Stimulated activated CD8-positive, alpha-beta memory T cell treated with anti-CD3 and anti-CD28 coated beads, Interleukin-15, amount 100 ng/mL, for 48 hours (primary cell): ENCODE results near the gene UVRAG.

Source experiments
- DNase-seq, 2 donors: peaks; one replicate each; pipeline ENCODE4 v3.0.0-alpha.2; 2020; ENCODE audit warnings: low read depth in 2 of 2

Gene UVRAG

DNA sequence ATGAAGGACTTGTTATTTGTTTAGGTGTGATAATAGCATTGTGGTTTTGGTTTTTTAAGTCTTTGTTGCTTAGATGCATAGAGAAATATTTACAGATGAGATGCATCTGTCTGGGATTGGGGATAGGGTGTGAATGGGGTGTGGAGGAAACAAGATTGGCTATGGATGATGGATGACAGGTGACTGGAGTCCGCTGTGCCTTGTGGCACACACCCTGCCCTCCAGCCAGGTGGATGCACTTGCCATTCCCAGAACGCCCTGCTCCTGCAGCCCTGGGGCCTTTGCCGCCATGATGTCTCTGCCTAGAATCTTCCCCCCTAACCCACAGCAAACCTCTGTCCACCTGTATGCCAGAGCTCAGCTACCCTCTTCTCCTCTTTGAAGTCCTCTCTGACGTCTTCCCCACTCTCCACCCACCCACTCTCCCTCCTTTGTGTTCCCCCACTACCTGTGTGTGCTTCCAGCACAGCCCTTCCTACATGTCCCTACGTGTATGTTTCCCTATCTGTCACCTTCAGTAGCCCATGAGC, 336.6 kb downstream of the UVRAG start:
- no peak for DNase-seq

DNA sequence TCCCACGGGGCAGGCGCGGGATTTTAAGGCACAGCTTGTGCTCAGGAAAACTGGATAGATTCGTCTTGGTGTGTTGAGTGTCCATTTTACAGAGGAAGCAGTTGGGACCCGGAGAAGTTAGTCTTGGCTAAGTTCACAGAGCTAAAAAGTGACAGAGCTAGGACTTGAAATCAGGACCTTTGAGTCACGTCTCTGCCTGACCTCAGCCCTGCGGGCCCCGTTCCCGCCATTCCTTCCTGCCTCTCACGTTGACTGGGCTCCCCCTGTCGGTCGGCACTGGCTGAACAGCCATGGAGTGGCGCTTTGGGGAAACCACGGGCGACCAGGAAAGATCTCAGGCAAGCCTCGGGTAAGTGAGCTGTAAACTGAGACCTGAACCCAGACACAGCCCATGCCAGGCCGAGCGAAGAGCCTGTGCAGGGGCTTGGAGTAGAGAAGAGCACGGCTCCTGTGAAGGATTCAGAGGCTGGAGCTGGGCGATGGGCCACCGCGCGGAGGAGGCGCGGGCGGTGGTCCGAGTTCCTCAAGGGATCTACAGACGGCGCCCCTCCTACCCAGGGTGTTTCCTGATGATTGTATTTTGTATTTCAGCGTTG, 337.2 kb downstream of the UVRAG start:
- DNase-seq = peak; percentile 79 to 82

DNA sequence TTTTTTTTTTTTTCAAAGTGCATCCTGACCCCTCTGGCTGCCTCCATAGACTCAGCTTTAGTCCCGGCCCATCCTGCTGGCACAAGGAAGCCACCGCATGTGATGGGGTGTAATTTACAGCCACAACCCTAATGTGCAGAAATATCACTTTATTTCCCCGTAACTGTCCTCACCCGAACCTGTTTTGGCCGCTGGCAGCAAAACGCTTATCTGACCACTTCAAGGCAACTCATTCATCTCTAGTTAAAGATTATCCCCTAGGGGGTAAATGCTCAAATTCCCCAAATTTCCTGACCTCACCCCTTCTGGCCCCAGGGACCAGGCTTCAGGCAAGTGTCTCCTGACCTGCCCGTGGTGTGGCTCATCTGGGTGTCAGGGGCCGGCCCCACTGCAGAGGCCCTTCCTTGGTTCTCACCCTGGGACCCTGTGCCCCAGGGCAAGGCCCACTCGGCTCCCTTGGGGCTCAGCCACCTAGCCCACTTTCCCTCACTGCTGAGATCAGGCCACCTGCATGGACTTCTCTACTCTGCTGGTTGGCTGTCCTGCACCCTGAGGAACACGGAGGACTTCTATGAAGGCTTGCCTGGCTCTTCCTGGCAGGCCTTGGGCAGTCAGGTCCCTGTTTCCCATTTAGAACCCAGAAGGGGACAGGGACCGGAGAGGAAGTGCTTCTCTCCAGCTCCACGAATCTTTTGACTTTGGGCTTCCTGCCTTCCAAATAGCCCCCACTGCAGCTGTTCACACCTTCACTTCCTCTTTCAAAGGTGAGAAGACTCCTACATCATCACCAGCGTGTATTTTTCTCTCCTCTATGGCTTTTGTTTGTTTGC, 337.9 kb downstream of the UVRAG start:
- no peak for DNase-seq

DNA sequence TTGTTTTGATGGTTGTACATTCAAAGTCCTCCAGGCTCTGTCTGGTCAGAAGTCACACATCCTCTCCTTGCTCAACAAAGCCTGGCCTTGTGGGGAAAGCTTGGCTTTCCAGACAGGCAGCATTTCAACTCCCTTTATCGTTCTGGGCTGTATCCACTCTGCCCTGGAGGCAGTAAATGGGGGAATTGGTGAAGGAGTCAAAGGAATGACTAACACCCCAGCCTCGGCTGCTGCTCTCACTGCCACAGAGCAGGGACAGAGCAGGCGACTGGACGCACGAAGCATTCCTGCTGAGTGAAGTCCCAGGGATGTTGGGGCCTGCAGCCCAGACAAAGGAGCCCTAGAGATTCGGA, 338.5 kb downstream of the UVRAG start:
- DNase-seq = no peak

DNA sequence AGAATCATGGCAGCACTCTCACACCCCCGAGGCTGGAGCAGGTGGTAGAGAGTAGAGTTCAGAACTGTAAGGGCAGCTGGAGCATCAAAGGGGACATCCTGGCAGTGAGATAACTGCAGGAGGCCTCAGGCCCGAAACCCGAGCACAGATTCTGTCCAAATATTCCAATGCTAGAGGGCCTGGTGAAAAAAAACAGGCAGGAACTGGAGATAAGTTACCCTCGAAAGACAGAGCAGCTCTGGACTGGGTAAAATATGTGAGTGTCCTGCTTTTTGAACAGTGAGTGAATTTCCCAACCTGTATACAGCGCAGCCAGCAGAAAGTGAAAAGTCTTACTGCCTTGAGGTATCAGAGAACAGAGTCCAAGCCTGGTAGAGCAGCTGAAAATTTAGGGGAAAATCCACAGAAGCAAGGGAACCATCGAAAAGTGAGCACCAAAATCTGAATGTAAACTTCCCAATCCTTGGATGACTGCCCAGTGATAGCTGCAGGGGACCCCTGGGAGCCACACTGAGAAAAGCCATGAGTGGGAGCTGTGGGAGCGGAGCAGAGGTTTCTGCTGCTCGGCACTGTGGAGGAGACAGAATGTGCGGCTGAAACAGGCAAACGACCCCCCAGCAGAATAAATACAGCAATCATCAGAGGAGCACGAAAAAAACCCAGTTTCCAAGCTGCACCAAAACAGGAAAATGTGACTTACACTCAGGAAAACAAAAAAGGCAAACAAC, 340.7 kb downstream of the UVRAG start:
- DNase-seq = no peak

DNA sequence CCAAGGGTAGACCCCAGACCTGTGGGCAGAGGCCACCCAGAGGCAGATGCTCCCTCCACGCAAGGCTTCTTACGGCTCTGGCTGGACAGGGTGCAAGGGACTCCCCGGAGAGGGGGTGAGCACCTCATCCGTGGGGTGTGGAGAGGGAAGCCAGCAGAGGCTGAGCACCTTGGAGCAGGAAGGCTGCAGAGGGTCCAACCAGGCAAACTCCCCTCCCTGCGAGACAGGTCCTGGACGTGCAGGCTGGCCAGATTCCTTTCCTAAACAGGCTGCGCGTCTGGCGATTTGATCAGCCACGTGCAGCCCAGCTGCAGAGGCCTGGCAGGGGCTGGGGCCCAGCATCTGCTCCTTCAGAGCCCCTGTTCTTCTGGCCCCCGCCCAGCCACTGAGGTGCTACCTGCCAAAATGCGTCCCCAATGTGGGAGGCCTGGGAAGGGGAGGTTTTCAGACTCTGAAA, 342.0 kb downstream of the UVRAG start:
- DNase-seq = no peak

DNA sequence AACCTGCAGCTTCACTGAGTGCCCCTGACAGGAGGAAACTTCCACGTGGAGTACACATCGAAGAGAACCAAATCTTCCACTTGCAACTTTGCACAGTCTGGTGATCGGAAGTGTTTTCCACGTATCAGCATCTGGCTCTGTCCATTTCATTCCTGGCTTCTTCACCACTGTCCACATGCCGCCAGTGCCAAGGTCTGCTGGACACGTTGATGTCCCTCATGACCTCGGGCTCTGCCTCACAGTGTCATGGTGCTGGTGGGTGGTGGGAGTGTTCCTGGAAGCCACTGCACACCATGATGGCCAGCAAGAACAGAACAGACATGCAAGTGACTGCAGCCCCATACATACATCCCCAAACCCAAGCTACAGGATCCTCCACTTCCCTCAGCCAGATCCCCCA, 342.9 kb downstream of the UVRAG start:
- no peak for DNase-seq

DNA sequence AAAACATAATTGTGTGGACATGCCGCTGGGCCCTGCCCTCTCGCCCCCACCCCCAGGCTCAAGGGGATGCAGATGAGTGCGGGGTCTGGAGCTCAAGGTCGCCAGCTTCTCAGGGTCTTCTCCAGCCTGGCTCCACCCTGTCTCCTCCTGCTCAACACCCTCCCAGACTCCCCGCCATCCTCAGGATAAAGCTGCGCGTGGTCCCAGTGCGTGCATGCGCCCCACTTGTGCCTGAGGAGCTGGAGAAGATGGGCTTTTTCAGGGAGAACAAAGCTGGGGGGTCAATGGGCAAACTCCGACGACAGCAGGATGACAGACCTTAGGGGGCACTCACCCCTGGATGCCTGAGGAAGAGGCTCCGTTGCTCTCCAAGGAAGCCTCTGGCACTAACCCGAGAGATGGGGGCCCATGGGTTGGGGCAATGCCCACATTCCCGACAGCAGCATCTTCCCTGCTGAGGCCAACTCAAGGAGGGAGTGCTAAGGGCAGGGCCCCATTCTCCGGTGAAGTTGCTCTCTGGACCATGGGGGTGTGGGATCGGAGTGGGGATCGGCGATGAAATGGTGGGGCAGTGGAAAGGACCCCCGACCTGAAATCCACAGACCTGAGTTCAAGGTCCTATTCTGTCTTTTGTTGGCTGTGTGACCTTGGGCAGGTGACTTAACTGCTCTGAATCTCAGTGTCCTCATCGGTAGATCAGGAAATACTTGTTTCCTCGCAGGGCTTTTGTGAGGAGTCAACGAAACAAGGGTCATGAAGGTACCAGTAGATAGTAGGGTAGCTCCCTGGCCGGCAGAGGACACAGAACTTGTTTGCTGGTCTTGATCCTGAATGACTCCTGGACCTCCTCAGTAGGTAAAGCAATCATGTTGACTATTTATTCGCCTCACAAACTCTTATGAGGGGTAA, 343.6 kb downstream of the UVRAG start:
- no peak for DNase-seq

DNA sequence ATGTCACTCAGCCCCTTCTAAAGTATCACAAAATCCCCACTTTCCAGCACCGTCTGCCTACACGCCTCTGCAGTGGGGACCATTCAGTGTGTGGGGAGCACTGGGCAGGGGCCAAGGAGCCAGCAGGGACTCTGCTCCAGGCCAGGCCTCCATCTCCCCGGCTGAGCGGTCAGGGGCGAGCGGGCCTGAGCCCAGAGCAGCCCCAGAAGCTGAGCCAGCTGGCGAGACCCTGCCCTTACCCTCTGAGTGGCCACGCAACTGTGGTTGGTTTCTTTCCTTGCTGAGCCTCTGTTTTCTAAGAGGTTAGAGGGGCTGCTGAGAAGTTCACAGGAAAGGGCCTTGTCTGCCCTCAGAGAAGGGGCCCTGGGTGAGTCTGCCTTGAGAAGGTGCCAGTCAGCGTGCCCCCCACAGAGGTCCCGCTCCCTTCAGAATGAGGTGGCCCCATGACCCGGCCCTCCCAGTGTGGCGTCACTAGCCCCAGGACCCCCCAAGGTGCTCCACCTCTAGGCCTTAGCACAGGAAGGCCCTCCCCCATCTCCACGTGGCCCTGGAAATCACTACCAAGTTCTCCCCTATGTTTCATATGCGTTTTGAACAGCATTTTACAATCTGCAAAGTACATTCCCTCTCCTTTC, 344.4 kb downstream of the UVRAG start:
- no peak for DNase-seq

DNA sequence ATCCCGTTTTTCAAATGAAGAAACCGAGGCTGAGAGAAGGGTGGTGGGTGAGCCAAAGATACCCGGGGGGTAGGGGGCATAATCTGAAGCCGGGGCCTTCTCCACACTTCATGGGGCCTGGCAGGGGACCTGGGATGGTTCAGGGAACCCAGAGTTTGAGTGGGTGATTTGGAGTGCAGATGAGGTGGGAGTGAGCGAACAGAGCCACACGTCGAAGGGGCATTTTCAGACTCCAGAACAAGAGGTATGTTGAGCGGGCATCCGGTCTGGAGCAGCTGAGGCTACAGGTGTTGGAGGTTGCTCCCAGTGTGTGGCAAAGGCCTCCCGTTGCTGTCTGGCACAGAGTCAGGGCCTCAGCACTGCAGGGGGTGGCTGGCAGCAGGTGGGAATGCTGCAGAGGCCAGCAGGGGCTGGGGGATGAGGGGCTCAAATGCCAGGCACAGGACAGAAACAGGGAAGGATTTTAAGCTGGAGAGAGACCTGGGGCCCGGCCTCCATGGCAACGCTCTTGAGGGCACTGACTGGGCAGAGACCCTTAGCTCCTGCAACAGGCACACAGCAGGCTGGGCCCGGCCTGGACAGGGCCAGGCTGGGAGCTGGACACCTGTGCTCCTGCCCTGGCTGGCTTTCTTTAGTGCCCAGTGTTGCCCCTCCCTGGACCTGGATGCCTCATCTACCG, 345.1 kb downstream of the UVRAG start:
- DNase-seq = no peak

DNA sequence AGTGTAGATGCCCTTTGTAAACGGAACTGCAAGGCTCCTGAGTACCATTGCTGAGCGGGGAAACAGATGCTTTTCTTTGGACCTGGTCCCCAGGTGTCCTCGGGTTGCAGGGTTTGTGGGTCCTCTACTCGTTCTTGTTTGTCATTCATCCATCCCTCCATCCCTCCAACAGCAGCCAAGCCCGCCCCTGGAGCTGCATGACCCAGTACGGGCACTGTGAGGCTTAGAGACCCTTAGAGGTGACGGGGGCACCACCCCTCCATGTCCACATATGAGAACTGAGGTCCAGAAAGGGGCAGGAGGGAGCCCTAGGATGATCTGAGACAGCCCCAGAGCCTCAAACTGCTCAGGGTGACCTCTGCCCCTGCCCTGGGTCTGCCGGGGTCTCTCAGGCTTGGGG, 345.8 kb downstream of the UVRAG start:
- no peak for DNase-seq

DNA sequence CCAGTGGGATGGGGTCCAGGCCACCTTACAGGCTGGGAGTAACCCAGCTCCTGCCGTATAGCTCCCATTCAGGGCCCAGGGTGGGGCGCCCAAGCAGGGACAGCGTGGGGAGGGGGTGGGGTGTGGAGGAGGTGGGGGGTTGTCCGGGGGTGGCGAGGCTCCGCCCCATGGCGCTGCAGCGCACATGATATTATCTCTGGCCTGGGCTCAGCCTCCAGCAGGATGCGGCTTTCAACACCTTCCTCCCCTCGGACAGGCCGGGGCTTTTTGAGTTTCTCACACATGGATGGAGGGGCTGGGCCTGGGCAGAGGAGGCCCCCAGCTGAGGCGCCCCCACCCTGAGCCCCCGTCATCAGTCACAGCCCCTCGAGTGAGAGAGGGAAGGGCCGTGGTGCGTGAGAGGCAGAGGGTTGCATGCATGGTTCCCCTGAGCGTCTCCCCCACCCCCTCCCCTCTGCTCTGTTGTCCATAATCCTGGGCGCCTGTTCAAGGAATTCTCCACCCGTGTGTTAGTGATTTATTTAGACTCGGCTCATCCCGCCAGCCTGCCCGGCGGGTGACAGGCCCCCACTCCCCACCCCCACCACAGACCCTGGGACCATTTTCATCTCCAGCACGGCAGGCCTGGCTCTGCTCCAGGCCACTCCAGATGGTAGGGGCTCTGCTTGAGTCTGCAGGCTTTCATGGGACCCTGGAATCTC, 346.4 kb downstream of the UVRAG start:
- no peak for DNase-seq

DNA sequence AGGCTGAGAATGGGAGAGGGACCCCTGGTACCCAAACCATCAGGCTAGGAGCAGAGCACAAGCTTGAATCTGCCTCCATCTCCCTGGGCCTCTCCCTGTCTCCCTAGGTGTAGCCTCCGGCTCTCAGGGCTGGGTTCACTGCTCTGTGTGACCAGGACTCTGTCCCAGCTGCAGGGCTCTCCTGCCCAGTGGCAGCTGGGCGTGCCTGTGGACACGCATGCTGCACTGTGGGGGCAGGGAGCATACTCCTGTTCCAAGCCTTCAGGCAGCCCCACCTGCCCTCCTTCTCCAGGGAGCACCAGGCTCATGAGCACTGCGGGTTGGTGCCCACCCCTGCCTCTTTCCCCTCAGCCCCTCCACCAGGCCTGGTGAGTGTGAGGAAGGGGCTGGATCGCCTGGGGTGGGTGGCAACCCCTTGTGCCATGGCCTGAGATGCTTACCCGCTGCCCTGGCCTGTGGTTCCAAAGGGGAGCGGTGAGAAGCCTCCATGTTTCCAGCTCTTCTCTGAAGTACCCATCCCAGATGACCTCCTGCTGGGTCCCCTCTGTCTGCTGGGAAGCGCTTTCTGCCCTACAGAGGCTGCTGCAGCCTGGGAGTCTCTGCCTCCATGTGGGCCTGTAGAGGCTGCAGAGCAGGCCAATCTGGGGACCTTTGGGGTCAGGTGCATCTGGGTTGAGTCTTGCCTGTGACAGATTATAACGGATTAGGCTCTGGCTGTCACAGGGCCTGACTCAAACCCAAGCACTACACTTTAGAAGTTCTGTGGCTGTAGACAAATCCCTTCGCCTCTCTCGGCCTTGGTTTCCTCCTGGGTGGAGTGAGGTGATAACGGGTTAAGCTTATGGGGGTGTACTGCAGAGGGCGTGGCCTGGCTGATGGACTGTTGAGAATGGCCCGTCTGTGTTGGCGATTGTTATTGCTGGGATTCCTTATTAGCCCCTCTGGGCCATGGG, 347.6 kb downstream of the UVRAG start:
- DNase-seq = no peak

DNA sequence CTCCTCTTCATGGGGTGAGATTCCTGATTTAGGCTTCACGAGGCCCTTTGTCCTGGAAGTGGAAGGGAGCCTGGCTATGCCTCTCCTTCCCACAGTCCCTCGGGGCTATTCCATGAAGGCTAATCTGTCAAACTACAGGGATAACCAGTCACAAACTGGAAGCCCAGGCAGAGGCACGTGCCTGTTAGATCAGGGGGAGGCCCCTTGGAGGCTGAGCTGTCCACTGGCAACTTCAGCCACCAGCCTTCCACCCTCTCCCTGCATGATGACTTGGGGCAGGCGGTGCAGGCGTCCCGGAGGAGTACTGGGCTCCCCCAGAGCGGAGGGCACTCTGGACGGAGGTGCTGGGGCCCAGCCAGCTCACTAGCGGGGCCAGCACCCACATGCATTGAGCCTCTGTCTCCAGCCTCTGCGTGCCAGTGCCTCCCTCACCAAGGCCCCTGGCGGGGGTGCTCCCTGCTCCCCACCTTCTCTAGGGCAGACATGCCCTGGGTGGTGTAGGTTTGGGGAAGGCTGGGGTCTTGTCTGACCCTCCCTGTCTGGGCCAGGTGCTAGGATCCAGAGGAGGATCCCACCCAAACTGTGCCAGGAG, 348.4 kb downstream of the UVRAG start:
- no peak for DNase-seq

DNA sequence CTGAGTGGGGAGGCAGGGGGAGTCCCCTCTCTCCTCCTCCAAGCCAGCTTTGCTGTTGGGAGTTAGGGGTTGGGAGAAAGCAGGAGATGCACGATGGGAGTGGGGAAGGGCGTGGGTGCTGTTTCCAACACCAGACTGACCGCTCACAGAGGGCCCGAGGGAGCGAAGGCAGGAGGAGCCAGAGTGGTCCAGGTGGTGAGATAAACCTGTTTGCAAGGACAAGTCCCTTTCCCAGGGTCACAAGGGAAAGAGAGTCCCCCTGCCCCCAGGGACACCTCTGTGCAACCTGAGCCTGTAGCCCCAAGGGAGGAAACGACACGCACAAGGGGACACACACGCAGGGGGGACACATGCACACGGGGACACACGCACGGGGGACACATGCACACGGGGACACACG, 349.1 kb downstream of the UVRAG start:
- DNase-seq = no peak

DNA sequence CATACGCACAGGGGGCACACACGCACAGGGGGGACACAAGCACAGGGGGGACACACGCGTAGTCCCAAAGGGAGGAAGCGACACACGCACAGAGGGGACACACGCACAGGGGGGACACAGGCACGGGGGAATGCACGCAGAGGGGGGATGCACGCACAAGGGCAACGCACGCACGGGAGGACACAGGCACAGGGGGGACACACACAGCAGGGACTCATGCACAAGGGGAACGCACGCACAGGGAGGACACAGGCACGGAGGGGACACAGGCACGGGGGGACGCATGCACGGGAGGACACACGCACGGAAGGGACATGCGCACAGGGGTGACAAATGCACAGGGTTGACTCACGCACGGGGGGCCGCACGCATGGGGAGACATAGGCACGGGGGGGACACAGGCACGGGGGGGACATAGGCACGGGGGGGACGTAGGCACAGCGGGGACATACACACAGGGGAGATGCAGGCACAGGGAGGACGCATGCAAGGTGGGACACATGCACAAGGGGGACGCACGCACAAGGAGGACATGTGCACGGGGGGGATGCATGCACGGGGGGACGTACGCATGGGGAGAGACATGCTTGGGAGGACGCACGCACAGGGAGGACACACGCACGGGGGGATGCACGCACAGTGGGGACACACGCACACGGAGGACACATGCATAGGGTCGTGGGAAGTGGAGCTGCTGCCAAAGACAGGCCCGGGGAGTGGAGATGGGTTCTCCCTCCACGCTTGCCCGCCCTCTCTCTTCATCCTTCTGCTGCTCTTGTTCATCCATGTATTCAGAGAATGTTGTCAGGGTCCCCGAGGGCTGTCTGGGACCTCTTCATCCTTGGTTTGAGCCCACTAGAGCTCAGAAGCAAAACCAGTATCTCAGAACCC, 350.1 kb downstream of the UVRAG start:
- DNase-seq = no peak

DNA sequence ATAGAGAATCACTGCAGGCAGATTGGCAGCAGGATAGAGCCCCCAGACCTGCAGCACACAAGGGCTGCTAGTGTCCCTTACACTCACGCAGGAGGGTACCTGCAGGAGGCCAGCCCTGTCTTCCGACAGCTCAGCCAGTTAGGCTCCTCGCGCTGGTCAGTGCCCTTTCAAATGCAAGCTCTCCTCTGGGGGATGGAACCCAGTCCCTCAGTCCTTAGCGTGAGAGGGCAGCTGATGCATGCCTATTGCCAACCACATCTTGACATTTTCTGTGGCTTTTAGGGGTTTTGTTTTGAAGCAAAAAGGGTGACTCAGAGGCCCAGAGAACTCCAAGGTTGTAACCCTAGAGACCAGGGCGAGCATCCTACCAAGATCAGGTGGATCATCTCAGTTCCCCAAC, 351.3 kb downstream of the UVRAG start:
- peak; percentile 16 to 21 for DNase-seq
